Measurements from ENCODE around the gene DUSP7.

Gene DUSP7

GRCh38 chr3:52068055-52068571 is 11.7 kb upstream of the DUSP7 start:
- DNase-seq (ENCODE audit: low read depth in 2 of 2): no peak

GRCh38 chr3:52067526-52067925 is 11.2 kb upstream of the DUSP7 start:
- no peak for DNase-seq (ENCODE audit: low read depth in 2 of 2)

GRCh38 chr3:52067046-52067445 is 10.7 kb upstream of the DUSP7 start:
- DNase-seq (ENCODE audit: low read depth in 2 of 2): no peak

GRCh38 chr3:52065264-52065756 is 8.9 kb upstream of the DUSP7 start:
- DNase-seq (ENCODE audit: low read depth in 2 of 2): no peak

GRCh38 chr3:52064561-52064960 is 8.2 kb upstream of the DUSP7 start:
- DNase-seq (ENCODE audit: low read depth in 2 of 2): no peak

GRCh38 chr3:52063026-52063723 is 6.8 kb upstream of the DUSP7 start:
- no peak for DNase-seq (ENCODE audit: low read depth in 2 of 2)

GRCh38 chr3:52062505-52062904 is 6.1 kb upstream of the DUSP7 start:
- DNase-seq (ENCODE audit: low read depth in 2 of 2): no peak

GRCh38 chr3:52061121-52061910 is 4.9 kb upstream of the DUSP7 start:
- no peak for DNase-seq (ENCODE audit: low read depth in 2 of 2)

GRCh38 chr3:52059781-52060180 is 3.4 kb upstream of the DUSP7 start:
- DNase-seq (ENCODE audit: low read depth in 2 of 2): no peak

GRCh38 chr3:52057812-52058495 is 1.6 kb upstream of the DUSP7 start:
- no peak for DNase-seq (ENCODE audit: low read depth in 2 of 2)

- peak; percentile 99 for DNase-seq (ENCODE audit: low read depth in 2 of 2)
Measured at GRCh38 chr3:52056968-52057811, 819 bp upstream of the DUSP7 start.

GRCh38 chr3:52055537-52056351 is 627 bp downstream of the DUSP7 start:
- DNase-seq (ENCODE audit: low read depth in 2 of 2): peak; percentile 17 to 18

- no peak for DNase-seq (ENCODE audit: low read depth in 2 of 2)
Measured at GRCh38 chr3:52054661-52055511, 1.5 kb downstream of the DUSP7 start.

- peak in 1 of 2 experiments; percentile 29 for DNase-seq (ENCODE audit: low read depth in 2 of 2)
Measured at GRCh38 chr3:52053307-52054304, 2.8 kb downstream of the DUSP7 start.

- DNase-seq (ENCODE audit: low read depth in 2 of 2): peak in 1 of 2 experiments; percentile 40
Measured at GRCh38 chr3:52052831-52053306, 3.5 kb downstream of the DUSP7 start.

GRCh38 chr3:52051444-52051843 is 4.9 kb downstream of the DUSP7 start:
- DNase-seq (ENCODE audit: low read depth in 2 of 2): no peak

- DNase-seq (ENCODE audit: low read depth in 2 of 2): no peak
Measured at GRCh38 chr3:52050571-52050970, 5.8 kb downstream of the DUSP7 start.

- DNase-seq (ENCODE audit: low read depth in 2 of 2): no peak
Measured at GRCh38 chr3:52049503-52049902, 6.9 kb downstream of the DUSP7 start.
